PC-3 (cell line): ENCODE results near the gene ARHGEF17. TPM values are rescaled to one million over a fixed set of nuclear protein-coding genes. Genes with fewer than 3 reads are reported as not detected.
A peak's percentile ranks its signal among the peaks of the same experiment; 100 is the strongest.

Source experiments
- ATAC-seq: fragments of 200-7000 bp; cut with Tn5 transposase; 2 replicates; pipeline ENCODE4 v1.9.1; 2020; ENCODE audit warnings: mild to moderate bottlenecking, moderate library complexity
- BruUV-seq: library from RNA; stranded (reverse); fragments of 400-500 nt; replicated peaks from 2 replicates; lab custom pipeline; 2021; lab: Mats Ljungman, UMichigan
- CTCF ChIA-PET: fragments of 300-600 bp; sonication (Branson Sonifier 250); formaldehyde crosslinking; loops from one replicate; lab custom pipeline; 2022; ENCODE audit warnings: antibody characterized with exemption; lab: Charles Lee
- POLR2A ChIA-PET: fragments of 300-600 bp; sonication (Branson Sonifier 250); formaldehyde crosslinking; loops from one replicate; lab custom pipeline; 2022; ENCODE audit warnings: antibody characterized with exemption; ENCODE audit not compliant: unreplicated experiment; lab: Charles Lee
- DNase-seq: peaks from one replicate; pipeline ENCODE4 v3.0.0-alpha.2; 2015
- H2AFZ ChIP-seq: fragments of 300-600 bp; sonication (generic); 2 replicates; pipeline ENCODE4 v1.6.0; 2016; ENCODE audit warnings: antibody characterized with exemption, low read length
- H3F3A ChIP-seq: fragments of 300-600 bp; sonication (generic); one replicate; pipeline ENCODE4 v1.6.0; 2017; ENCODE audit warnings: antibody characterized with exemption, low read length, control low read depth, mild to moderate bottlenecking; ENCODE audit not compliant: unreplicated experiment
- H3K27ac ChIP-seq: fragments of 300-600 bp; sonication (generic); 2 replicates; pipeline ENCODE4 v1.5.1; 2016; ENCODE audit warnings: mild to moderate bottlenecking, low read length
- H3K27me3 ChIP-seq: fragments of 300-600 bp; sonication (generic); 2 replicates; pipeline ENCODE4 v1.6.1; 2016; ENCODE audit warnings: low read length, mixed read lengths
- H3K36me3 ChIP-seq: fragments of 300-600 bp; sonication (generic); 2 replicates; pipeline ENCODE4 v1.6.1; 2016; ENCODE audit warnings: low read depth, mixed run types, low read length, mixed read lengths
- H3K4me1 ChIP-seq: fragments of 300-600 bp; sonication (generic); 2 replicates; pipeline ENCODE4 v1.5.1; 2016; ENCODE audit warnings: low read length; ENCODE audit not compliant: insufficient read depth
- H3K4me2 ChIP-seq: fragments of 300-600 bp; sonication (generic); 2 replicates; pipeline ENCODE4 v1.6.0; 2016; ENCODE audit warnings: low read length
- H3K4me3 ChIP-seq: fragments of 300-600 bp; sonication (generic); 2 replicates; pipeline ENCODE4 v1.5.1; 2016; ENCODE audit warnings: mild to moderate bottlenecking, low read length, mixed read lengths
- H3K79me2 ChIP-seq: fragments of 300-600 bp; sonication (generic); 2 replicates; pipeline ENCODE4 v1.6.1; 2017; ENCODE audit warnings: low read length, mixed read lengths
- H3K9ac ChIP-seq: fragments of 300-600 bp; sonication (generic); 2 replicates; pipeline ENCODE4 v1.6.0; 2016; ENCODE audit warnings: mild to moderate bottlenecking, low read length
- H3K9me2 ChIP-seq: fragments of 300-600 bp; sonication (generic); replicated peaks from 2 replicates; pipeline ENCODE4 v1.6.1; 2016; ENCODE audit warnings: mixed run types, low read length, mixed read lengths
- H3K9me3 ChIP-seq: fragments of 300-600 bp; sonication (generic); 2 replicates; pipeline ENCODE4 v1.6.1; 2016; ENCODE audit warnings: low read length, mixed read lengths
- H4K20me1 ChIP-seq: fragments of 300-600 bp; sonication (generic); 2 replicates; pipeline ENCODE4 v1.6.1; 2016; ENCODE audit warnings: low read length, mixed read lengths
- EZH2 ChIP-seq: fragments of 300-600 bp; sonication (generic); IDR thresholded peaks from one replicate; pipeline ENCODE4 v1.6.1; 2017; ENCODE audit warnings: antibody characterized with exemption, mild to moderate bottlenecking, low read length; ENCODE audit not compliant: unreplicated experiment
- EZH2phosphoT487 ChIP-seq: fragments of 300-600 bp; sonication (generic); IDR thresholded peaks from 2 replicates; pipeline ENCODE4 v1.6.1; 2018; ENCODE audit warnings: mild to moderate bottlenecking, antibody characterized with exemption, low read length, borderline replicate concordance
- intact Hi-C: fragments of 100-400 bp; cut with micrococcal nuclease; formaldehyde crosslinking; loops from 2 replicates; pipeline ENCODE4 v1.9.0; 2023
- total RNA-seq: library from RNA; depleted of rRNA; stranded (reverse); fragments of >200 nt; gene quantifications from 2 replicates; pipeline ENCODE4 v1.2.3, GENCODE V29; 2014
- TF ChIP-seq, protein P1 (sequence below): fragments of 300-600 bp; sonication (generic); conservative IDR thresholded peaks from 2 replicates; pipeline ENCODE4 v1.5.1; 2017; ENCODE audit warnings: antibody characterized with exemption, low read depth, mild to moderate bottlenecking, low read length

Gene ARHGEF17
- total RNA-seq, 1 experiment from 2014 or later: 6.2 TPM

DNA sequence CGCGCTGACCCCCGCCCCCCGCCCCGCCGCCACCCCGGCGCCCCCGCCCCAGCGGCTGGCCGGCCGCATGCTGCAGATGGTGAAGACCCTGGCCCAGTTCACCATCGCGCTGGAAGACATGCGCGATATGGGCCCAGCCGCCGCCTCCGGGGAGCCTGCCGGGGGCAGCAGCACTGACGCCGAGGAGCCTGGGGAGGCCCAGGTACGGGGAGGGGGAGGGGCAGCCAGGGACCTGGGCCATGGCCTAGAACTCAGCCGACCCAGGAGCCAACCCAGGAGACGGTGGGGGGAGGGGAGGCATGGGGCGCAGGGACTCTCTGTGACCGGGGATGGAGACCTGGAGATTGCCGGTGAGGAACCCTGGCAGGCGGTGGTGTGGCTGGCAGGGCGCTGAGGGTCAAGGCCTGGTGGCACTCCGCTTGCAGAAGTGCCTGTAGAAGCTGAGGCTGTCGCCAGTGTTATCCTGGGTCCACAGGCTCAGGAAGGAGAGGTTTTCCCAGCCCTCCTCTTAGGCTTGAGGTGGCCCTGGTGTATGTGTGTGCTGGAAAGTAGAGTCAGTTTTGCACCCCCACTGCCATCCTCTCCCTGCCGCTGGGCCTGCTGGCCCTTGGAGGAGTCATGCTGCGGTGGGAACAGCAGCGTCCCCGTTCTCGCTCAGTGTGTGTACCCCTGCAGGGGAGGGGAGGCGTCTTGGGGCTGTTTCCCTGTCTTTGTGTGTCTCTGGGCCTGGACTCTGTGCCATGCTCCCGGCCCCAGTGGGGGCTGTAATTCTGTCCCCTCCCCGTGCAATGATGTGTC is 35.2 kb downstream of the ARHGEF17 start:
- H3K4me2 ChIP-seq: peak overlapping the region; percentile 80
- no peaks in the 10 kb centered on the region for H3K9me3 ChIP-seq
- H3K27ac ChIP-seq: no peak overlapping the region
- H3K36me3 ChIP-seq: no peaks in the 10 kb centered on the region
- peak overlapping the region; percentile 37; the same call in 1 of the 2 replicates for H2AFZ ChIP-seq
- no peaks in the 10 kb centered on the region for H3F3A ChIP-seq
- H3K9ac ChIP-seq: no peak overlapping the region
- TF ChIP-seq, protein P1, sequence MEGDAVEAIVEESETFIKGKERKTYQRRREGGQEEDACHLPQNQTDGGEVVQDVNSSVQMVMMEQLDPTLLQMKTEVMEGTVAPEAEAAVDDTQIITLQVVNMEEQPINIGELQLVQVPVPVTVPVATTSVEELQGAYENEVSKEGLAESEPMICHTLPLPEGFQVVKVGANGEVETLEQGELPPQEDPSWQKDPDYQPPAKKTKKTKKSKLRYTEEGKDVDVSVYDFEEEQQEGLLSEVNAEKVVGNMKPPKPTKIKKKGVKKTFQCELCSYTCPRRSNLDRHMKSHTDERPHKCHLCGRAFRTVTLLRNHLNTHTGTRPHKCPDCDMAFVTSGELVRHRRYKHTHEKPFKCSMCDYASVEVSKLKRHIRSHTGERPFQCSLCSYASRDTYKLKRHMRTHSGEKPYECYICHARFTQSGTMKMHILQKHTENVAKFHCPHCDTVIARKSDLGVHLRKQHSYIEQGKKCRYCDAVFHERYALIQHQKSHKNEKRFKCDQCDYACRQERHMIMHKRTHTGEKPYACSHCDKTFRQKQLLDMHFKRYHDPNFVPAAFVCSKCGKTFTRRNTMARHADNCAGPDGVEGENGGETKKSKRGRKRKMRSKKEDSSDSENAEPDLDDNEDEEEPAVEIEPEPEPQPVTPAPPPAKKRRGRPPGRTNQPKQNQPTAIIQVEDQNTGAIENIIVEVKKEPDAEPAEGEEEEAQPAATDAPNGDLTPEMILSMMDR: no peak
- TF ChIP-seq EZH2 (no peak), EZH2phosphoT487 (no peak)
- H3K4me3 ChIP-seq: peak overlapping the region; percentile 65
- peak; percentile 23 for ATAC-seq
- peaks cover 4% of the 10 kb centered on the region; the same call in 1 of the 2 replicates for H3K4me1 ChIP-seq
- peaks cover 9% of the 10 kb centered on the region for H3K79me2 ChIP-seq
- DNase-seq: peak; percentile 21
- TSS peak; percentile 35 for BruUV-seq
- intact Hi-C loops: no loop called here
- ChIA-PET CTCF (interaction anchor here (0.6 to 2.7 kb wide), 2 partner anchors 8 to 282 kb away, joined by 3 to 7 read pairs; no protein-coding TSS in a partner anchor), POLR2A (no interaction called here)
- H3K27me3 ChIP-seq: no peaks in the 10 kb centered on the region
- no peaks in the 10 kb centered on the region for H4K20me1 ChIP-seq
- H3K9me2 ChIP-seq: no peaks in the 10 kb centered on the region

GRCh38 chr11:73344191-73344607 is 36.1 kb downstream of the ARHGEF17 start:
- H3K4me2 ChIP-seq: peak overlapping the region; percentile 80

More at GRCh38 chr11:73344191-73344607, 36.1 kb downstream of the ARHGEF17 start:
- no TSS peak for BruUV-seq
- peaks cover 4% of the 10 kb centered on the region; the same call in 1 of the 2 replicates for H3K4me1 ChIP-seq
- H4K20me1 ChIP-seq: no peaks in the 10 kb centered on the region
- H3K27ac ChIP-seq: no peak overlapping the region
- intact Hi-C loops: no loop called here
- H3K9me3 ChIP-seq: no peaks in the 10 kb centered on the region
- CTCF ChIA-PET: interaction anchor here (0.5 to 0.6 kb wide), 2 partner anchors 9 to 281 kb away, joined by 3 to 5 read pairs; no protein-coding TSS in a partner anchor
- H3K9me2 ChIP-seq: no peaks in the 10 kb centered on the region
- H3K9ac ChIP-seq: no peak overlapping the region
- H3K27me3 ChIP-seq: no peaks in the 10 kb centered on the region
- H3K36me3 ChIP-seq: no peaks in the 10 kb centered on the region
- H3F3A ChIP-seq: no peaks in the 10 kb centered on the region
- TF ChIP-seq EZH2phosphoT487 (no peak), EZH2 (no peak)
- TF ChIP-seq, protein P1: no peak
- no peak overlapping the region for H2AFZ ChIP-seq
- H3K79me2 ChIP-seq: peaks cover 9% of the 10 kb centered on the region
- no peak for DNase-seq
- no peak for ATAC-seq
- POLR2A ChIA-PET: no interaction called here
- peak overlapping the region; percentile 65; the same call in 1 of the 2 replicates for H3K4me3 ChIP-seq
